Ishikawa (cell line): Measurements from ENCODE around the gene DLEC1.

Experiments
- CEBPB ChIP-seq: IDR thresholded peaks from 2 replicates; pipeline ENCODE4 v1.6.1; 2012
- CREB1 ChIP-seq: IDR thresholded peaks from 2 replicates; pipeline ENCODE4 v1.6.1; 2012; ENCODE audit warnings: low read depth
- EGR1 ChIP-seq: IDR thresholded peaks from 2 replicates; pipeline ENCODE4 v1.6.1; 2012
- EP300 ChIP-seq: IDR thresholded peaks from 2 replicates; pipeline ENCODE4 v1.6.1; 2012; ENCODE audit warnings: borderline replicate concordance
- FOXM1 ChIP-seq: IDR thresholded peaks from 2 replicates; pipeline ENCODE4 v1.6.1; 2012; ENCODE audit warnings: low read depth, borderline replicate concordance
- NFIC ChIP-seq: IDR thresholded peaks from 2 replicates; pipeline ENCODE4 v1.6.1; 2012
- RAD21 ChIP-seq: IDR thresholded peaks from 2 replicates; pipeline ENCODE4 v1.6.1; 2012; ENCODE audit warnings: low read depth
- TAF1 ChIP-seq: IDR thresholded peaks from 2 replicates; pipeline ENCODE4 v1.6.1; 2012; ENCODE audit warnings: low read depth, mild to moderate bottlenecking
- TCF12 ChIP-seq: IDR thresholded peaks from 2 replicates; pipeline ENCODE4 v1.6.1; 2012; ENCODE audit warnings: low read depth
- TEAD4 ChIP-seq: IDR thresholded peaks from 2 replicates; pipeline ENCODE4 v1.6.1; 2012
- YY1 ChIP-seq: IDR thresholded peaks from 2 replicates; pipeline ENCODE4 v1.6.1; 2012; ENCODE audit warnings: low read depth
- ZBTB7A ChIP-seq: IDR thresholded peaks from 2 replicates; pipeline ENCODE4 v1.6.1; 2012; ENCODE audit warnings: low read depth
- TF ChIP-seq, protein P1 (sequence below): IDR thresholded peaks from 2 replicates; pipeline ENCODE4 v1.6.1; 2012
- TF ChIP-seq, protein P2 (sequence below): IDR thresholded peaks from 2 replicates; pipeline ENCODE4 v1.6.1; 2012
- TF ChIP-seq, protein P3 (sequence below): IDR thresholded peaks from 2 replicates; pipeline ENCODE4 v1.6.1; 2012; ENCODE audit warnings: low read depth, mild to moderate bottlenecking

Gene DLEC1

DNA sequence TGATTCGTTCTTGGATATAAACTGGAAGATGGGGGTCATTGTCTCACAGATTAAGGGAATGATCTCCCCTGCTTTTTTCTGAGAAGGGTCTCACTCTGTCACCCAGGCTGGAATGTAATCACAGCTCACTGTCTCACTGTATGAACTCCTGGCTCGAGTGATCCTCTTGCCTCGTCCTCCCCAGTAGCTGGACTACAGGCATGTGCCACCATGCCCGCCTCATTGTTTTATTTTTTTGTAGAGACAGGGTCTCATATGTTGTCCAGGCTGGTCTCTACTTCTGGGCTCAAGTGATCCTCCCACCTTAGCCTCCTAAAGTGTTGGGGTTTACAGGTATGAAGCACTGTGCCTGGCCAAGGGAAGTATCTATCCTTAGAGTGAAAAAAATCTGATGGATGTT, 131.7 kb downstream of the DLEC1 start:
- TF ChIP-seq, protein P1, sequence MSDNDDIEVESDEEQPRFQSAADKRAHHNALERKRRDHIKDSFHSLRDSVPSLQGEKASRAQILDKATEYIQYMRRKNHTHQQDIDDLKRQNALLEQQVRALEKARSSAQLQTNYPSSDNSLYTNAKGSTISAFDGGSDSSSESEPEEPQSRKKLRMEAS = no peak
- TF ChIP-seq FOXM1 (no peak), NFIC (no peak), TAF1 (no peak), TCF12 (no peak), RAD21 (no peak), TEAD4 (no peak), YY1 (no peak), CREB1 (no peak), ZBTB7A (no peak), EP300 (no peak), CEBPB (no peak), EGR1 (no peak)
- TF ChIP-seq, protein P2, sequence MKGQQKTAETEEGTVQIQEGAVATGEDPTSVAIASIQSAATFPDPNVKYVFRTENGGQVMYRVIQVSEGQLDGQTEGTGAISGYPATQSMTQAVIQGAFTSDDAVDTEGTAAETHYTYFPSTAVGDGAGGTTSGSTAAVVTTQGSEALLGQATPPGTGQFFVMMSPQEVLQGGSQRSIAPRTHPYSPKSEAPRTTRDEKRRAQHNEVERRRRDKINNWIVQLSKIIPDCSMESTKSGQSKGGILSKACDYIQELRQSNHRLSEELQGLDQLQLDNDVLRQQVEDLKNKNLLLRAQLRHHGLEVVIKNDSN = no peak
- TF ChIP-seq, protein P3, sequence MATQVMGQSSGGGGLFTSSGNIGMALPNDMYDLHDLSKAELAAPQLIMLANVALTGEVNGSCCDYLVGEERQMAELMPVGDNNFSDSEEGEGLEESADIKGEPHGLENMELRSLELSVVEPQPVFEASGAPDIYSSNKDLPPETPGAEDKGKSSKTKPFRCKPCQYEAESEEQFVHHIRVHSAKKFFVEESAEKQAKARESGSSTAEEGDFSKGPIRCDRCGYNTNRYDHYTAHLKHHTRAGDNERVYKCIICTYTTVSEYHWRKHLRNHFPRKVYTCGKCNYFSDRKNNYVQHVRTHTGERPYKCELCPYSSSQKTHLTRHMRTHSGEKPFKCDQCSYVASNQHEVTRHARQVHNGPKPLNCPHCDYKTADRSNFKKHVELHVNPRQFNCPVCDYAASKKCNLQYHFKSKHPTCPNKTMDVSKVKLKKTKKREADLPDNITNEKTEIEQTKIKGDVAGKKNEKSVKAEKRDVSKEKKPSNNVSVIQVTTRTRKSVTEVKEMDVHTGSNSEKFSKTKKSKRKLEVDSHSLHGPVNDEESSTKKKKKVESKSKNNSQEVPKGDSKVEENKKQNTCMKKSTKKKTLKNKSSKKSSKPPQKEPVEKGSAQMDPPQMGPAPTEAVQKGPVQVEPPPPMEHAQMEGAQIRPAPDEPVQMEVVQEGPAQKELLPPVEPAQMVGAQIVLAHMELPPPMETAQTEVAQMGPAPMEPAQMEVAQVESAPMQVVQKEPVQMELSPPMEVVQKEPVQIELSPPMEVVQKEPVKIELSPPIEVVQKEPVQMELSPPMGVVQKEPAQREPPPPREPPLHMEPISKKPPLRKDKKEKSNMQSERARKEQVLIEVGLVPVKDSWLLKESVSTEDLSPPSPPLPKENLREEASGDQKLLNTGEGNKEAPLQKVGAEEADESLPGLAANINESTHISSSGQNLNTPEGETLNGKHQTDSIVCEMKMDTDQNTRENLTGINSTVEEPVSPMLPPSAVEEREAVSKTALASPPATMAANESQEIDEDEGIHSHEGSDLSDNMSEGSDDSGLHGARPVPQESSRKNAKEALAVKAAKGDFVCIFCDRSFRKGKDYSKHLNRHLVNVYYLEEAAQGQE = no peak

DNA sequence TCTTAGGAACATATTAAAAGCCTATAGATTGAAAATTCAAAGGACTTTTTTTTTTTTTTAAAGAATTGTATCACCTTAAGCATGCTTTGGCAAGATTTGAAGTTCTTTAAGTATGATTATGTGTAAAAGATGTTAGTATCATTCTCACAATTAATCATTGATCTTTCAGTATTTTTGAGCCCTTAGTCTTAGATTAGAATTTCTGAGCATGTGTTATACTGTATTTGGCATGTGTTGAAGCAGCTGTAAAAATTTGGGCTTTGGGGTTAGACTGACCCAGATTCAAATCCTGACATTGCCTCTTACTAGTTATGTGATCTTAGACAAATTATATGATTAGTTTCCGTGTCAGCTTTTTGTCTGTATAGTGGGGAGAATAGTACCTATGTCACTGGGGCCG, 132.6 kb downstream of the DLEC1 start:
- TF ChIP-seq YY1 (no peak), ZBTB7A (no peak), CREB1 (no peak), EGR1 (no peak), CEBPB (no peak), NFIC (no peak), FOXM1 (no peak), TEAD4 (no peak), RAD21 (no peak), EP300 (no peak), TCF12 (no peak), TAF1 (no peak)
- TF ChIP-seq, protein P3 = no peak
- TF ChIP-seq, protein P2 = no peak
- TF ChIP-seq, protein P1 = no peak
